Measurements from ENCODE around the gene CPA3. TPM values are rescaled to one million over a fixed set of nuclear protein-coding genes. Genes with fewer than 3 reads are reported as not detected.
A peak's percentile ranks its signal among the peaks of the same experiment; 100 is the strongest.

Gene CPA3
- total and polyA plus RNA-seq, 2 donors = 1.0 to 6.3 TPM

DNA sequence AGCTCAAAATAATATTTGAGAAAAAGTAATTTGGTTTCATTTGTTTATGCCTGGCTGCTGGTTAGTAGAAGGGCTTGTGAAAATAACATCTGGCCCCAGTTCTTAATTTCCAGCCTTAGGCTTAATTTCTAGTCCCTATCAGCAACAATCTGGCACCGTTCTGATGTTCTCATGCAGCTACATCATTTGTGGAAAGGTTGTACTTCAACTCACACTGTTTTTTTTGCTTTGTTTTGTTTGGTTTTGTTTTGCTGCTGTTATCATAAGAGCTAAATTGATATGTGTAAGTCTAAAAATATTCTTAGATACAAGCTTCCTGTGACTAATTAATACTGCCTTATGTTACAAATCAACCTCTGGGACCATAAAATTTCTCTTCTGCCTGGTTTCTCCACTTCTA is 8.9 kb downstream of the CPA3 start:
- 85% methylated on average over 1 of the region's 1 CpG for WGBS
- DNase-seq (ENCODE audit: low read depth in 6 of 9, low spot score in 9 of 9) = no peak
- Histone ChIP-seq H3K27ac (ENCODE audit: low read depth in 1 of 2, low read length in 1 of 2) (no peak overlapping the region), H3K9me3 (ENCODE audit: control insufficient read depth in 2 of 2, insufficient read depth in 1 of 2, low read length in 1 of 2) (no peaks in the 10 kb centered on the region), H3K36me3 (ENCODE audit: control insufficient read depth in 2 of 2, insufficient read depth in 2 of 2, low read length in 1 of 2) (no peaks in the 10 kb centered on the region), H3K27me3 (ENCODE audit: control insufficient read depth in 2 of 2, insufficient read depth in 1 of 2, low read length in 1 of 2) (no peaks in the 10 kb centered on the region), H3K4me1 (ENCODE audit: control insufficient read depth in 2 of 2, insufficient read depth in 2 of 2, low read length in 2 of 2) (no peaks in the 10 kb centered on the region), H3K4me3 (ENCODE audit: low read length in 2 of 2) (no peak overlapping the region)

DNA sequence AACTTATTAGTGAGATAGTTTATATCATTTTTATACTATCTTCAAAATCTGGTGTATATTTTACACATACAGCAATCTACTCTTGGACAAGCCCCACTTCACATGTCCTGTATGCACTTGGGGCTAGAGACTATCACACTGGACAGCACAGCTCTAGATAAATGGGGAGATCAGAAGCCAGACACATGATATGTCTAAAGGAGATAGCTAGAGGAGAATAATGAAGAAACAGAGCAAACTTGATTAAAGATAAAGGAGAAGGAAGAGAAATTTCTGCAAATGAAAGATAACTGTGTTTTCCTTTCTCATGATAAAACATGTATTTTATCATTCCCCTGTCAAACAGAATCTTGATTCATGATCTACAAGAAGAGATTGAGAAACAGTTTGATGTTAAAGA is 13.0 kb downstream of the CPA3 start:
- H3K36me3 ChIP-seq (ENCODE audit: control insufficient read depth in 2 of 2, insufficient read depth in 2 of 2, low read length in 1 of 2) = no peaks in the 10 kb centered on the region
- H3K9me3 ChIP-seq (ENCODE audit: control insufficient read depth in 2 of 2, insufficient read depth in 1 of 2, low read length in 1 of 2) = no peaks in the 10 kb centered on the region
- no peak for DNase-seq (ENCODE audit: low read depth in 6 of 9, low spot score in 9 of 9)
- H3K4me1 ChIP-seq (ENCODE audit: control insufficient read depth in 2 of 2, insufficient read depth in 2 of 2, low read length in 2 of 2) = no peaks in the 10 kb centered on the region
- no peak overlapping the region for H3K4me3 ChIP-seq (ENCODE audit: low read length in 2 of 2)
- H3K27ac ChIP-seq (ENCODE audit: low read depth in 1 of 2, low read length in 1 of 2) = no peak overlapping the region
- no peaks in the 10 kb centered on the region for H3K27me3 ChIP-seq (ENCODE audit: control insufficient read depth in 2 of 2, insufficient read depth in 1 of 2, low read length in 1 of 2)

DNA sequence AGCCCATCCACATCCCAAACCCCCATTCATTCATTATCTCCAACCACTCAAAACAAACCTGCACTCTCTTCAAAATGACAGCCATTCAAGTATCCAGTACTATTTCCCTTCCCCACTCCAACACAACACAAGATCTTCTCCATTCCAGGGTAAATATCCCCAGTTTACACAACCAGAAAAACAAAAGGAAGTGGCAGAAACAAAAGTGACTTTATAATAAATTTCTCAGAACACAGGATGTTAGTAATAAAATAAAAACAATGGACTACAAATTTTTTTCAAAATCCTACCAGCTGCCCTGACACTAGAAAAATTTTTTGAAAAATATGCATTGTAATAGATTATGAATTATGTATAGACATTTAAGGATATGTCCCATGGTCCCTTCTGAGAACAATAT is 14.2 kb downstream of the CPA3 start:
- Histone ChIP-seq H3K4me3 (ENCODE audit: low read length in 2 of 2) (no peak overlapping the region), H3K4me1 (ENCODE audit: control insufficient read depth in 2 of 2, insufficient read depth in 2 of 2, low read length in 2 of 2) (no peaks in the 10 kb centered on the region), H3K36me3 (ENCODE audit: control insufficient read depth in 2 of 2, insufficient read depth in 2 of 2, low read length in 1 of 2) (no peaks in the 10 kb centered on the region), H3K27ac (ENCODE audit: low read depth in 1 of 2, low read length in 1 of 2) (no peak overlapping the region), H3K27me3 (ENCODE audit: control insufficient read depth in 2 of 2, insufficient read depth in 1 of 2, low read length in 1 of 2) (no peaks in the 10 kb centered on the region), H3K9me3 (ENCODE audit: control insufficient read depth in 2 of 2, insufficient read depth in 1 of 2, low read length in 1 of 2) (no peaks in the 10 kb centered on the region)
- DNase-seq (ENCODE audit: low read depth in 6 of 9, low spot score in 9 of 9) = no peak

DNA sequence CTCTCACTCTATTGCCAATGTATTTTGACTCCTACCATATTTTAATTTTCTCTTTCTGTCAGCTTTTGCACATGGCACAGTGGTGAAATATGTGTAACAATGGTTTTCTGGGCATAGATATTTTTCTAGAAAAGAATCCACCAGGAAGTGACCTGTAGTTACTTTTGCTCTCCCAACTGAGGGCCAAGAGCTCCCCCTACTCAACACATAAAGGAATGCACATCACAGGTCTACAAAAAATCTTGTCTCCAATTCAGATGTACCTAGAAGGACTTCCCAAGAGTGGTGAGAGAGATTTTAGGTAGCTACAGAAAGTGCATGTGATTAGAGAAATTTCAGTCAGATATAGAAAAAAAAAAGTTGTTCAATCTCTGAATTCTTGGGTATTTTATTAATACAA is 15.6 kb downstream of the CPA3 start:
- Histone ChIP-seq H3K4me3 (ENCODE audit: low read length in 2 of 2) (no peak overlapping the region), H3K27me3 (ENCODE audit: control insufficient read depth in 2 of 2, insufficient read depth in 1 of 2, low read length in 1 of 2) (no peaks in the 10 kb centered on the region), H3K4me1 (ENCODE audit: control insufficient read depth in 2 of 2, insufficient read depth in 2 of 2, low read length in 2 of 2) (no peaks in the 10 kb centered on the region), H3K36me3 (ENCODE audit: control insufficient read depth in 2 of 2, insufficient read depth in 2 of 2, low read length in 1 of 2) (no peaks in the 10 kb centered on the region), H3K27ac (ENCODE audit: low read depth in 1 of 2, low read length in 1 of 2) (no peak overlapping the region), H3K9me3 (ENCODE audit: control insufficient read depth in 2 of 2, insufficient read depth in 1 of 2, low read length in 1 of 2) (no peaks in the 10 kb centered on the region)
- DNase-seq (ENCODE audit: low read depth in 6 of 9, low spot score in 9 of 9) = peak in 1 of 9 donors; percentile 2

DNA sequence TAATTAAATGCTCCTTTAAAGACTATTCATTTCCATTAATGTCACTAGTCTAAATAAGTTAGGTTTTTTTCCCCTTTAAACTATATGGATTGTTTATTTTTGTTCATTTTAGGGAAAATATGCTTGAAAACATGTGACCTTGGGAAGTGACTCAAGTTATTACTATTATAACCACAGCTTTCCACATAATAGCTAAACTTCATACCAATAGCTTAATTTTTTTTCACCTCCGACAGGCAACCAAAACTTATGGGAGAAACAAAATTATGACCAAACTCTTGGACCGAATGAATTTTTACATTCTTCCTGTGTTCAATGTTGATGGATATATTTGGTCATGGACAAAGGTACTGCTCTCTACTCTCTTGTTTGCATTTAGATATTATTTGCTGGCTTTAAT is 16.2 kb downstream of the CPA3 start:
- WGBS = 97% methylated on average over 2 of the region's 2 CpGs
- H3K4me3 ChIP-seq (ENCODE audit: low read length in 2 of 2) = no peak overlapping the region
- no peaks in the 10 kb centered on the region for H3K4me1 ChIP-seq (ENCODE audit: control insufficient read depth in 2 of 2, insufficient read depth in 2 of 2, low read length in 2 of 2)
- H3K36me3 ChIP-seq (ENCODE audit: control insufficient read depth in 2 of 2, insufficient read depth in 2 of 2, low read length in 1 of 2) = no peaks in the 10 kb centered on the region
- H3K27me3 ChIP-seq (ENCODE audit: control insufficient read depth in 2 of 2, insufficient read depth in 1 of 2, low read length in 1 of 2) = no peaks in the 10 kb centered on the region
- no peak for DNase-seq (ENCODE audit: low read depth in 6 of 9, low spot score in 9 of 9)
- no peaks in the 10 kb centered on the region for H3K9me3 ChIP-seq (ENCODE audit: control insufficient read depth in 2 of 2, insufficient read depth in 1 of 2, low read length in 1 of 2)
- no peak overlapping the region for H3K27ac ChIP-seq (ENCODE audit: low read depth in 1 of 2, low read length in 1 of 2)

DNA sequence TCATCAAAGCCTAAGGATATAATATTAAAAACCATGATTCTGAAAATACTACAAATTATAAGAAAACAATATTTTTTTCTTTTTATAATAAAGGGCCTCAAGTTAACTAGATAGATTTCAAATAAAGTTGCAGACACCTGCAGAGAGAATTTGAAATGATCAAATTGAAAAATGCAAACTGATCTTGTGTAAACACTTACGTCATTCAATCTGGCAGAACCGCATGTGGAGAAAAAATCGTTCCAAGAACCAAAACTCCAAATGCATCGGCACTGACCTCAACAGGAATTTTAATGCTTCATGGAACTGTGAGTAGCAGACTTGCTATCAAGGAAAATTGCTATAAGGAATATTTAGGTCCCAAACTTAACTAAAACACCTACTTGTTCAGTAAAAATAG is 17.2 kb downstream of the CPA3 start:
- DNase-seq (ENCODE audit: low read depth in 6 of 9, low spot score in 9 of 9) = no peak
- 93% methylated on average over 4 of the region's 4 CpGs for WGBS

DNA sequence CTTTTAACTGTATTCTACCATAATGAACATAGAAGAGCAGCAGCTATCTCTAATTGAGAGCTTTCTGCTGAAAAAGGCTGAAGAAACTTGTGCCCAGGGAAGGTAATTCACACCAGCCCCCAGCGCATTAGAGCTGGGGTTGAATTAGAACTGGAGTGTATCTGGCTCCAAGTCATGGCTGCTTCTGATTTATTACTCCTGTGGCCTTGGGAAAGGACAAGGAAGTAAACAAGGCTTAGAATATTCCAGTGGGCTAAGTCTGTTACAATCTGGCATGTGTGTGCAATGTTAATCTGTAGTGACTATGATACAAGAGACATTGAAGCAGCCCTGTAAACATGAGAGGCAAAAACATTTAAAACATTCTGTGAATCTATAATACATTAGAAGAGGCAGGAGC is 18.1 kb downstream of the CPA3 start:
- Histone ChIP-seq H3K27ac (ENCODE audit: low read depth in 1 of 2, low read length in 1 of 2) (no peak overlapping the region), H3K36me3 (ENCODE audit: control insufficient read depth in 2 of 2, insufficient read depth in 2 of 2, low read length in 1 of 2) (no peaks in the 10 kb centered on the region), H3K9me3 (ENCODE audit: control insufficient read depth in 2 of 2, insufficient read depth in 1 of 2, low read length in 1 of 2) (no peaks in the 10 kb centered on the region), H3K4me1 (ENCODE audit: control insufficient read depth in 2 of 2, insufficient read depth in 2 of 2, low read length in 2 of 2) (no peaks in the 10 kb centered on the region), H3K4me3 (ENCODE audit: low read length in 2 of 2) (no peak overlapping the region), H3K27me3 (ENCODE audit: control insufficient read depth in 2 of 2, insufficient read depth in 1 of 2, low read length in 1 of 2) (no peaks in the 10 kb centered on the region)
- no peak for DNase-seq (ENCODE audit: low read depth in 6 of 9, low spot score in 9 of 9)
- WGBS = 99% methylated on average over 1 of the region's 1 CpG

More for the DNA sequence above, 17.2 kb downstream of the CPA3 start:
- no peaks in the 10 kb centered on the region for H3K9me3 ChIP-seq (ENCODE audit: control insufficient read depth in 2 of 2, insufficient read depth in 1 of 2, low read length in 1 of 2)
- no peaks in the 10 kb centered on the region for H3K27me3 ChIP-seq (ENCODE audit: control insufficient read depth in 2 of 2, insufficient read depth in 1 of 2, low read length in 1 of 2)
- H3K27ac ChIP-seq (ENCODE audit: low read depth in 1 of 2, low read length in 1 of 2) = no peak overlapping the region
- H3K4me1 ChIP-seq (ENCODE audit: control insufficient read depth in 2 of 2, insufficient read depth in 2 of 2, low read length in 2 of 2) = no peaks in the 10 kb centered on the region
- no peak overlapping the region for H3K4me3 ChIP-seq (ENCODE audit: low read length in 2 of 2)
- H3K36me3 ChIP-seq (ENCODE audit: control insufficient read depth in 2 of 2, insufficient read depth in 2 of 2, low read length in 1 of 2) = no peaks in the 10 kb centered on the region

DNA sequence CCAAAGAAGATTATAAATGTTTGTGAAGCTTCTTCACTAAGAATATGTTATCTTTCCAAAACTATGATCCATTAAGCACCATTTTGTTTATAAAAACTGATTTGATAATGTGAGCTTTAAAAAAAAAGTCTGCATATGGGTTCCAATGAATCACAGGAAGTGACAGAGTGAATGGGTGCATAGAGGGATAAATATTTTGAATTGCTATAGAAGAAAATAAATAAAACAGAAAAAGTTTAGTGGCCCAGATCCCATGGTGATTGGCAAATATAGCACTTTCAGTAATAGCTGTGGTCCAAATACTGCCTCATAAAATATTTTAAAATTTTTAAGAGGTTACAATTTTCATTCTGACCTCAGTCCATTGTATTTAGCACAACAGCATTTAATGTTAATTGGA is 19.2 kb downstream of the CPA3 start:
- Histone ChIP-seq H3K9me3 (ENCODE audit: control insufficient read depth in 2 of 2, insufficient read depth in 1 of 2, low read length in 1 of 2) (no peaks in the 10 kb centered on the region), H3K4me1 (ENCODE audit: control insufficient read depth in 2 of 2, insufficient read depth in 2 of 2, low read length in 2 of 2) (no peaks in the 10 kb centered on the region), H3K27ac (ENCODE audit: low read depth in 1 of 2, low read length in 1 of 2) (no peak overlapping the region), H3K36me3 (ENCODE audit: control insufficient read depth in 2 of 2, insufficient read depth in 2 of 2, low read length in 1 of 2) (no peaks in the 10 kb centered on the region), H3K4me3 (ENCODE audit: low read length in 2 of 2) (no peak overlapping the region), H3K27me3 (ENCODE audit: control insufficient read depth in 2 of 2, insufficient read depth in 1 of 2, low read length in 1 of 2) (no peaks in the 10 kb centered on the region)
- DNase-seq (ENCODE audit: low read depth in 6 of 9, low spot score in 9 of 9) = no peak

DNA sequence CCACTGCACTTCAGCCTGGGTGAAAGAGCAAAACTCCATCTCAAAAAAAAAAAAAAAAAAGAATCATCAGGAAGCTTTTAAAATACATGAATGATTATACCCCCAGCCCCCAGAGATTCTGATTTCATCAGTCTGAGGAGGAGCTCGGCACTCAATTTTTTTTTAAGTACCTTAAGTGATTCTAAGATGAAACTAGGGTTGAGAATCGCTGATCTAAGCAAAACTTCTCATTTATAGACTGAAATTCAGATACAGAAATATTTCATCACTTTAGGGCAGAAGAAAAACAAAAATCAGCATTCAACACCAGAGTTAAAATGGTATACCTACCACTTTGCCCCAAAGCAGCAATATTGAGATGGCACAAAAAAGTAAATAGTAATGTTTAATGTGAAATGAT is 24.7 kb downstream of the CPA3 start:
- no peak for DNase-seq (ENCODE audit: low read depth in 6 of 9, low spot score in 9 of 9)
- 91% methylated on average over 2 of the region's 2 CpGs for WGBS
- no peak overlapping the region for H3K4me3 ChIP-seq (ENCODE audit: low read length in 2 of 2)
- no peak overlapping the region for H3K27ac ChIP-seq (ENCODE audit: low read depth in 1 of 2, low read length in 1 of 2)
- no peaks in the 10 kb centered on the region for H3K4me1 ChIP-seq (ENCODE audit: control insufficient read depth in 2 of 2, insufficient read depth in 2 of 2, low read length in 2 of 2)
- H3K36me3 ChIP-seq (ENCODE audit: control insufficient read depth in 2 of 2, insufficient read depth in 2 of 2, low read length in 1 of 2) = no peaks in the 10 kb centered on the region
- H3K9me3 ChIP-seq (ENCODE audit: control insufficient read depth in 2 of 2, insufficient read depth in 1 of 2, low read length in 1 of 2) = no peaks in the 10 kb centered on the region
- no peaks in the 10 kb centered on the region for H3K27me3 ChIP-seq (ENCODE audit: control insufficient read depth in 2 of 2, insufficient read depth in 1 of 2, low read length in 1 of 2)

DNA sequence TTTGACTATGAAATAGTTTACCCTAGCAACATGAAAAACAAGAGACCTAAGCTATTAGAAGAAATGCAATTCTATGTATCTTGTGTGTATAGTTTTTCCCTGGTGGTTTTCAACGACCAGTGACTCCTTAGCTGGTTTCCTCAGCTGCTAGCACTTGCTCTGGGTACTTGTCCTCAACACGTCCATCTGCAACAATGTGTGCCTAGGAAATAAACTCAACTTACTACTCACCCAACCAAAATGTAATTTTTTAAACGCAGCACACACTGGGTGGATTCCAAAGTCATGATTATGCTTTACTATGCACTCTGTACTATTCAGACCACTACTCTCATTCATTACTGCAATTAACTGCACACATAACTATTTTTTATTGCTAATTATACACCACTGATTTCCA is 31.0 kb downstream of the CPA3 start:
- no peaks in the 10 kb centered on the region for H3K4me1 ChIP-seq (ENCODE audit: control insufficient read depth in 2 of 2, insufficient read depth in 2 of 2, low read length in 2 of 2)
- no peak overlapping the region for H3K27ac ChIP-seq (ENCODE audit: low read depth in 1 of 2, low read length in 1 of 2)
- no peak for DNase-seq (ENCODE audit: low read depth in 6 of 9, low spot score in 9 of 9)
- H3K4me3 ChIP-seq (ENCODE audit: low read length in 2 of 2) = no peak overlapping the region
- H3K9me3 ChIP-seq (ENCODE audit: control insufficient read depth in 2 of 2, insufficient read depth in 1 of 2, low read length in 1 of 2) = no peaks in the 10 kb centered on the region
- H3K36me3 ChIP-seq (ENCODE audit: control insufficient read depth in 2 of 2, insufficient read depth in 2 of 2, low read length in 1 of 2) = no peaks in the 10 kb centered on the region
- 84% methylated on average over 3 of the region's 3 CpGs for WGBS
- no peaks in the 10 kb centered on the region for H3K27me3 ChIP-seq (ENCODE audit: control insufficient read depth in 2 of 2, insufficient read depth in 1 of 2, low read length in 1 of 2)

All from thymus (tissue), 11 donors.